ENCODE measurements around the gene RPL38.

DNA sequence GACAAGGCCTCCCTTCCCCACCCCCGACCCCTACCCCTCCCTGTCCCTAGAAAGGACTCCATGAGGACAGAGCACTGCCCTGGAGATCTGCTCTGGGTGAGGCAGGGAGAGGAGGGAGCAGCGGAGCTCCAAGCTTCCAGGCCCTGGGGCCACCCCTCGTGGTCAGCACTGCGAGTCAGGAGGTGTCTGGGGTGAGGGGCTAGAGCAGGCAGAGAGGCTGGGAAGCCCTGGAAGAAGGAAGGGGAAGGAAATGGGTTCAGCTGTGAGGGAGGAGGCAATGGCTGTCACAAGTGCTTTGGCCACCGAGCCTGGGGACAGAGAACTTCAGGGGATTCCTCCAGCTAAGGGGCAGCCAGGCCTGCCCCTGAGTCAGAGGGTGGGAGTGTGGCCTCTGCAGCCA, 42.4 kb downstream of the RPL38 start:
- TF ChIP-seq, protein P1, sequence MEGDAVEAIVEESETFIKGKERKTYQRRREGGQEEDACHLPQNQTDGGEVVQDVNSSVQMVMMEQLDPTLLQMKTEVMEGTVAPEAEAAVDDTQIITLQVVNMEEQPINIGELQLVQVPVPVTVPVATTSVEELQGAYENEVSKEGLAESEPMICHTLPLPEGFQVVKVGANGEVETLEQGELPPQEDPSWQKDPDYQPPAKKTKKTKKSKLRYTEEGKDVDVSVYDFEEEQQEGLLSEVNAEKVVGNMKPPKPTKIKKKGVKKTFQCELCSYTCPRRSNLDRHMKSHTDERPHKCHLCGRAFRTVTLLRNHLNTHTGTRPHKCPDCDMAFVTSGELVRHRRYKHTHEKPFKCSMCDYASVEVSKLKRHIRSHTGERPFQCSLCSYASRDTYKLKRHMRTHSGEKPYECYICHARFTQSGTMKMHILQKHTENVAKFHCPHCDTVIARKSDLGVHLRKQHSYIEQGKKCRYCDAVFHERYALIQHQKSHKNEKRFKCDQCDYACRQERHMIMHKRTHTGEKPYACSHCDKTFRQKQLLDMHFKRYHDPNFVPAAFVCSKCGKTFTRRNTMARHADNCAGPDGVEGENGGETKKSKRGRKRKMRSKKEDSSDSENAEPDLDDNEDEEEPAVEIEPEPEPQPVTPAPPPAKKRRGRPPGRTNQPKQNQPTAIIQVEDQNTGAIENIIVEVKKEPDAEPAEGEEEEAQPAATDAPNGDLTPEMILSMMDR (IDR thresholded peaks at IDR 0.05) = no peak
- TF ChIP-seq POLR2AphosphoS5 (IDR thresholded peaks at IDR 0.05; ENCODE audit: insufficient read depth in 1 of 2, low read depth in 1 of 2) (no peak), POLR2A (IDR thresholded peaks at IDR 0.05) (no peak)
